SU-DHL-6 (cell line): ENCODE results near the gene SPEG.

Source experiments
- H2AFZ ChIP-seq: fragments of 200-600 bp; sonication (generic); 2 replicates; pipeline ENCODE4 v1.6.1; 2014; ENCODE audit warnings: low read depth, mild to moderate bottlenecking, moderate library complexity, mixed read lengths, antibody characterized with exemption, low read length; ENCODE audit not compliant: severe bottlenecking
- H3F3A ChIP-seq: fragments of 200-600 bp; shearing (Covaris generic); 2 replicates; pipeline ENCODE4 v1.6.0; 2016; ENCODE audit warnings: antibody characterized with exemption, mild to moderate bottlenecking; ENCODE audit not compliant: insufficient read depth
- H3K27ac ChIP-seq: fragments of 200-600 bp; sonication (generic); 2 replicates; pipeline ENCODE4 v1.5.1; 2016; ENCODE audit warnings: low read depth, mild to moderate bottlenecking, low read length, moderate library complexity, mixed read lengths
- H3K27me3 ChIP-seq: fragments of 200-600 bp; sonication (generic), shearing (Covaris generic); 2 replicates; pipeline ENCODE4 v1.6.0; 2014; ENCODE audit warnings: mild to moderate bottlenecking, low read length
- H3K36me3 ChIP-seq: fragments of 200-600 bp; sonication (generic); 2 replicates; pipeline ENCODE4 v1.6.1; 2014; ENCODE audit warnings: mild to moderate bottlenecking, low read length, mixed read lengths
- H3K4me2 ChIP-seq: fragments of 300-600, 200-600 bp; shearing (Covaris generic), sonication (generic); 2 replicates; pipeline ENCODE4 v1.6.0; 2014; ENCODE audit warnings: low read length, low read depth, mild to moderate bottlenecking; ENCODE audit not compliant: poor library complexity, severe bottlenecking
- H3K4me3 ChIP-seq: fragments of 200-600 bp; sonication (generic); 2 replicates; pipeline ENCODE4 v1.5.1; 2014; ENCODE audit warnings: antibody characterized with exemption, low read length, mild to moderate bottlenecking, mixed read lengths; ENCODE audit not compliant: insufficient read depth, poor library complexity, severe bottlenecking
- H3K79me2 ChIP-seq: fragments of 200-600 bp; sonication (generic); 2 replicates; pipeline ENCODE4 v1.6.1; 2014; ENCODE audit warnings: mild to moderate bottlenecking, low read length, moderate library complexity; ENCODE audit not compliant: insufficient read depth
- H3K9ac ChIP-seq: fragments of 200-600 bp; sonication (generic); 2 replicates; pipeline ENCODE4 v1.7.0; 2014; ENCODE audit warnings: mild to moderate bottlenecking, low read length
- H3K9me2 ChIP-seq: fragments of 200-600 bp; sonication (generic); replicated peaks from 2 replicates; pipeline ENCODE4 v1.6.1; 2014; ENCODE audit warnings: low read length; ENCODE audit not compliant: insufficient read depth
- H3K9me3 ChIP-seq: fragments of 200-600 bp; sonication (generic); 2 replicates; pipeline ENCODE4 v1.6.1; 2014; ENCODE audit warnings: low read length, mixed read lengths; ENCODE audit not compliant: insufficient read depth
- H4K20me1 ChIP-seq: fragments of 200-600 bp; sonication (generic); 2 replicates; pipeline ENCODE4 v1.6.1; 2014; ENCODE audit warnings: low read depth, mild to moderate bottlenecking, antibody characterized with exemption, low read length, moderate library complexity, mixed read lengths
- CTCF ChIP-seq: fragments of 200-600 bp; sonication (generic); IDR thresholded peaks from one replicate; pipeline ENCODE4 v1.5.1; 2017; ENCODE audit warnings: antibody characterized with exemption, mild to moderate bottlenecking, low read length, moderate library complexity; ENCODE audit not compliant: insufficient read depth, poor library complexity, severe bottlenecking
- EZH2phosphoT487 ChIP-seq: fragments of 200-600 bp; sonication (generic), shearing (Covaris generic); conservative IDR thresholded peaks from 2 replicates; pipeline ENCODE4 v1.6.1; 2018; ENCODE audit warnings: mild to moderate bottlenecking, antibody characterized with exemption, low read length, moderate library complexity, mixed read lengths

Gene SPEG

DNA sequence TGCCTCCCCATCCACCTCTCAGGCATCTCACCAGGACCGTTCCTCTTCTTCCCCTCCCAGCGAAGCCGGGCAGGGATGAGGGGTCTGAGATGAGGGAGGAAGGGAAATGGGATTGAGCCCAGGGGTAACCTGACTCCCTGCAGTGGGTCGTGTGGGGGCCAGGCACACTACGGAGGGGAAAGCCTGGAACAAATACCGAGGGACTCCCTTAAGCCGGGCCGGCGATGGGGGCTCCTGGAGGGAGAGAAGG lies 250 bp upstream of the SPEG start:
- H3K27me3 ChIP-seq = no peaks in the 10 kb centered on the region
- H3K9ac ChIP-seq = no peak overlapping the region
- H3K4me2 ChIP-seq = no peak overlapping the region
- no peak for TF ChIP-seq EZH2phosphoT487
- no peak for TF ChIP-seq CTCF
- H3K36me3 ChIP-seq = no peaks in the 10 kb centered on the region
- no peak overlapping the region for H3K4me3 ChIP-seq
- H3K79me2 ChIP-seq = no peaks in the 10 kb centered on the region
- no peak overlapping the region for H2AFZ ChIP-seq
- no peak overlapping the region for H3K27ac ChIP-seq
- no peaks in the 10 kb centered on the region for H4K20me1 ChIP-seq
- H3K9me2 ChIP-seq = no peaks in the 10 kb centered on the region
- H3F3A ChIP-seq = no peaks in the 10 kb centered on the region
- no peaks in the 10 kb centered on the region for H3K9me3 ChIP-seq

DNA sequence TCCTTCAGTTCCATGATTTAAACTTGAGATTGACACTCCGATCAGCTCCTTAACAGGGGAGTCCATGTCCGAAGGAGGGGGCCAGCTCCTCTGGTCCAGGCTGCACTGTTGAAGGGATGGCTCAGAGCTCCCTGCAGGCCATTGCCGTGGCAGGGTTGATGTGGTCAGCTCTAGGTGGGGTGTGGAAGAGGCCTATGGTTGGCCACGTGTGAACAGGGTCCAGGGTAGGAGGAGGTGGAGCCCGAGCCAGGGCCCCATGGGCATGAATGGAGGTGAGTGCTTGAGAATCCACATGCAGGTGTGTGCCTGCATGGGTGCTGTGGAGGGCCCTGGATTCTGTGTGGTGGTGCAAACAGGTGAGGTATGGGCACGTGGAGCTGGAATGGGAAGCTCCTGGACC lies 1.1 kb downstream of the SPEG start:
- no peaks in the 10 kb centered on the region for H3K27me3 ChIP-seq
- H3K27ac ChIP-seq = no peak overlapping the region
- no peak overlapping the region for H3K9ac ChIP-seq
- H2AFZ ChIP-seq = no peak overlapping the region
- no peaks in the 10 kb centered on the region for H3K9me2 ChIP-seq
- no peaks in the 10 kb centered on the region for H3K79me2 ChIP-seq
- H3K4me2 ChIP-seq = no peak overlapping the region
- H3K4me3 ChIP-seq = no peak overlapping the region
- no peaks in the 10 kb centered on the region for H3F3A ChIP-seq
- TF ChIP-seq EZH2phosphoT487 (no peak), CTCF (no peak)
- H4K20me1 ChIP-seq = no peaks in the 10 kb centered on the region
- H3K9me3 ChIP-seq = no peaks in the 10 kb centered on the region
- H3K36me3 ChIP-seq = no peaks in the 10 kb centered on the region

GRCh38 chr2:219436491-219436890 lies 1.8 kb downstream of the SPEG start:
- Histone ChIP-seq H3K36me3 (no peaks in the 10 kb centered on the region), H4K20me1 (no peaks in the 10 kb centered on the region), H3F3A (no peaks in the 10 kb centered on the region), H3K79me2 (no peaks in the 10 kb centered on the region), H3K27ac (no peak overlapping the region), H2AFZ (no peak overlapping the region), H3K9me3 (no peaks in the 10 kb centered on the region), H3K4me3 (no peak overlapping the region), H3K9me2 (no peaks in the 10 kb centered on the region), H3K9ac (no peak overlapping the region), H3K4me2 (no peak overlapping the region), H3K27me3 (no peaks in the 10 kb centered on the region)
- no peak for TF ChIP-seq EZH2phosphoT487
- no peak for TF ChIP-seq CTCF

DNA sequence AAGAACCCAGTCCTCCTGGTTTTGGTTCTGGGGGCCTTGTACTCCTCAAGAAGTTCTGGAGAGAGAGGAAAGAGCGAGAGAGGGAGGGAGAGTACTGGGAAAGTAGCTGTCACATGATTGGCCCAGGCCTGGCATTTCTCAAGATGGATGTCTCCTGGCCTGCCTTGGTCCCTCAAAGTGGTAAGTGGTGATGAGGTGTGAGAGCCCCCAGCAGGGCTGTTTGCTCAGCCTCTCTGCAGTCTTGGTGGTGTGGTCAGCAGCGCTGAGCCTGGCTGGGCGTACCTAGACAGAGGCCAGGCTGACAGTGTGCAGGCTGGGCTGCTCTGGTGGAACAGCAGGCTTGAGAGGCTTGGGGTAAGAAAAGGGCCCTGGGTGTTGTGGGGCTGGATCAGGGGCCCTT lies 2.5 kb downstream of the SPEG start:
- Histone ChIP-seq H4K20me1 (no peaks in the 10 kb centered on the region), H3K27ac (no peak overlapping the region), H3K79me2 (no peaks in the 10 kb centered on the region), H2AFZ (no peak overlapping the region), H3K27me3 (no peaks in the 10 kb centered on the region), H3F3A (no peaks in the 10 kb centered on the region), H3K4me2 (no peak overlapping the region), H3K36me3 (no peaks in the 10 kb centered on the region), H3K4me3 (no peak overlapping the region), H3K9ac (no peak overlapping the region), H3K9me2 (no peaks in the 10 kb centered on the region), H3K9me3 (no peaks in the 10 kb centered on the region)
- no peak for TF ChIP-seq CTCF
- no peak for TF ChIP-seq EZH2phosphoT487
